HG02943 (cell line): ENCODE data around the gene ITFG2.
A peak's percentile ranks its signal among the peaks of the same experiment; 100 is the strongest.

Source experiments
- ATAC-seq: cut with Tn5 transposase; IDR thresholded peaks from one replicate; pipeline ENCODE4 v1.9.1; 2021; ENCODE audit warnings: mild to moderate bottlenecking, low read depth, moderate library complexity; ENCODE audit not compliant: unreplicated experiment

ITFG2 gene

GRCh38 chr12:2794736-2795289 lies 17.7 kb upstream of the ITFG2 start, which contains the start of gene FKBP4:
Gene FKBP4, plus strand, starts transcription at chr12:2794970. Its CDS starts 170 bp downstream, at chr12:2795140.
- peak; percentile 67 for ATAC-seq

- ATAC-seq, result peak; percentile 60
Observed at GRCh38 chr12:2795291-2796186, 16.9 kb upstream of the ITFG2 start.

DNA sequence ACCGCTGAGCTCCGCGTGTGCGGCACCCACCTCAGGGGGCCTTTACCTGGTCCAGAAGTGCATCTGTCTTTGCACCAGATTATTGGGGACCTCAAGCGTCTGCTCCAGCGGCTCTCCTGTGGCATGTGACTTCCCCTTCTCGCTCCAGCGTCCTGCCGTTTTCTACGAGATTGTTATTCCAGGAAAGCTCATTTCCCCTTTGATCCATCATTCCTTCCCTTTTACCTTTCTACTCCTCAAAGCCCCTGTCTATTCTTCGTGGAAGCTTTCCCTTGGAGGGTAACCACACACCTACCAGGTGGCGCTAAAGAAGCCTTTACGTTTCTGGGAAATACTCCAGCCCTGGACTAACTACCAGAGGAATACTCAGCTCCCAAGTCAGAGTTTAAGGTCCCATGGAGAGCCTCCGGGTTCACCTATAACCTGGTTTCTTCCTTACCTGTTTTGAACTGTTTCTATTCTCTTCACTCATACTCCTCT lies 16.2 kb upstream of the ITFG2 start:
- ATAC-seq, result no peak

DNA sequence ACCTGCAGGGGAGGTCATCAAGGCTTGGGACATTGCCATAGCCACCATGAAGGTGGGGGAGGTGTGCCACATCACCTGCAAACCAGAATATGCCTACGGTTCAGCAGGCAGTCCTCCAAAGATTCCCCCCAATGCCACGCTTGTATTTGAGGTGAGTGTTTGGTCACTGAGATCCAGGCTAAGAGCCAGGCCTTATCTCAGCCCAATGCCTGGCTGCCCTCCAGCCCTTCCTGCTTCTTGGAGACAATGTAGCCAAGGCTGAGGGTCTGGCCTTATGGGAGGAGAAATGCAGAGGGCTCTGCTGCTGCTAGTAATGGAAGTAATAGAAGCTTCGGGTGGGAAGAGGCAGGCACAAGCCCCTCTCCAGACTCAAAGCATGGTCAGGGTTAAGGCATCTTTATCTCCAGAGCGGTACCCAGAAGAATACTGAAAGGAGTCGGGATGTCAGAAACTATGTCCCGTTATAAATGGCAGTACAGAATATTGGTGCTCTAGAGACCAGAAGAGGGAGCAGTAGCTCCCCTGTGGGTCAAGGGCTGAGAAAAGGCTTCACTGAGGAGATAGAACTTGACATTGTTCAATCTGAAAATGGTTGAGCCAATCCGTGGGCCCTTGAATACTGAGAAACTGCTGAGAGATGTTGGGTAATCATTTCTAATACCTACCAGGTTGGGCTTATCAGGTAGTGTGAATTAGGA lies 14.6 kb upstream of the ITFG2 start:
- no peak for ATAC-seq

DNA sequence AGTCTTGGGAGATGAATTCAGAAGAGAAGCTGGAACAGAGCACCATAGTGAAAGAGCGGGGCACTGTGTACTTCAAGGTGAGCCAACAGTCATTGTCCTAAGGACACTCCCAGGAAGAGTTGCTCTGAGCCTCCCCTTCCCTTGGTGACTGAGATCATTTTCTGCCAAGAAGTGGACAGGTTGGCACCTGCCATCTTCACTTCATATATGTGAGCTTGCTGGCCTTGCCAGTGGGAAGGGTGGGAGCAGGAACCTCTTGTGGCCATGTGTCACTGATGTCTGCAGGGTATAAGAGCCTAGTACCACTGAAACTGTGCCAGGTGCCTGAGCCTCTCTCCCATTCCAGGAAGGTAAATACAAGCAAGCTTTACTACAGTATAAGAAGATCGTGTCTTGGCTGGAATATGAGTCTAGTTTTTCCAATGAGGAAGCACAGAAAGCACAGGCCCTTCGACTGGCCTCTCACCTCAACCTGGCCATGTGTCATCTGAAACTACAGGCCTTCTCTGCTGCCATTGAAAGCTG lies 12.4 kb upstream of the ITFG2 start:
- no peak for ATAC-seq

GRCh38 chr12:2801044-2801783 lies 11.3 kb upstream of the ITFG2 start:
- no peak for ATAC-seq

GRCh38 chr12:2803635-2804392 lies 8.7 kb upstream of the ITFG2 start:
- ATAC-seq, result no peak

- ATAC-seq, result no peak
Observed at GRCh38 chr12:2804393-2805142, 7.9 kb upstream of the ITFG2 start.

- ATAC-seq, result no peak
Observed at GRCh38 chr12:2805143-2805520, 7.3 kb upstream of the ITFG2 start.

DNA sequence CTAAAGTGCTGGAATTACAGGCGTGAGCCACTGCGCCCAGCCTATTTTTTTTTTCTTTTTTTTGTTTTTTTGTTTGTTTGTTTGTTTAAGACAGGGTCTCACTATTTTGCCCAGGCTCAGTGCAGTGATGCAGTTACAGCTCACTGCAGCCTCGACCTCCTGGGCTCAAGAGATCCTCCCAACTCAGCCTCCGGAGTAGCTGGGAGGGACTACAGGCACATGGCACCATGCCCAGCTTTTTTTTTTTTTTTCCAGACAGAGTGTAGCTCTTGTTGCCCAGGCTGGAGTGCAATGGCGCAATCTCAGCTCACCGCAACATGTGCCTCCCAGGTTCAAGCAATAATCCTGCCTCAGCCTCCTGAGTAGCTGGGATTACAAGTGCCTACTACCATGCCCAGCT lies 5.8 kb upstream of the ITFG2 start:
- no peak for ATAC-seq

DNA sequence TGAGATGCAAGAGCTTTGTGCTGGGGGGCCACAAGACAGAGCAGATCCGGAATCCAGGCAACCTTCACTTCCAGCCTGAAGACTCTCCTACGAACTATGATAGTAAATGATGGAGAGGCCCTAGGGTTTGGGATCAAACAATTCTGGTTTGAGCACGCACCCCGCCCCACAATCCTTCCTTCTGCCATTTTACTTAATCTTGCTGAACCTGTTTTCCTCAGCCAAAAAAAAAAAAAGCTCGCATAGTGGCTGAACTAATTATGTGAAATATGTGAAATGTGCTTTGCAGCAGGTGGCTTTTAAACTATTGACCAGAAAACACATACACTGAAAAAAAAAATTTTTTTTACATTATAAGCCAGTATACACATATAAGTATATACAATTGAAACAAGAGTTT lies 667 bp upstream of the ITFG2 start:
- ATAC-seq, result no peak

DNA sequence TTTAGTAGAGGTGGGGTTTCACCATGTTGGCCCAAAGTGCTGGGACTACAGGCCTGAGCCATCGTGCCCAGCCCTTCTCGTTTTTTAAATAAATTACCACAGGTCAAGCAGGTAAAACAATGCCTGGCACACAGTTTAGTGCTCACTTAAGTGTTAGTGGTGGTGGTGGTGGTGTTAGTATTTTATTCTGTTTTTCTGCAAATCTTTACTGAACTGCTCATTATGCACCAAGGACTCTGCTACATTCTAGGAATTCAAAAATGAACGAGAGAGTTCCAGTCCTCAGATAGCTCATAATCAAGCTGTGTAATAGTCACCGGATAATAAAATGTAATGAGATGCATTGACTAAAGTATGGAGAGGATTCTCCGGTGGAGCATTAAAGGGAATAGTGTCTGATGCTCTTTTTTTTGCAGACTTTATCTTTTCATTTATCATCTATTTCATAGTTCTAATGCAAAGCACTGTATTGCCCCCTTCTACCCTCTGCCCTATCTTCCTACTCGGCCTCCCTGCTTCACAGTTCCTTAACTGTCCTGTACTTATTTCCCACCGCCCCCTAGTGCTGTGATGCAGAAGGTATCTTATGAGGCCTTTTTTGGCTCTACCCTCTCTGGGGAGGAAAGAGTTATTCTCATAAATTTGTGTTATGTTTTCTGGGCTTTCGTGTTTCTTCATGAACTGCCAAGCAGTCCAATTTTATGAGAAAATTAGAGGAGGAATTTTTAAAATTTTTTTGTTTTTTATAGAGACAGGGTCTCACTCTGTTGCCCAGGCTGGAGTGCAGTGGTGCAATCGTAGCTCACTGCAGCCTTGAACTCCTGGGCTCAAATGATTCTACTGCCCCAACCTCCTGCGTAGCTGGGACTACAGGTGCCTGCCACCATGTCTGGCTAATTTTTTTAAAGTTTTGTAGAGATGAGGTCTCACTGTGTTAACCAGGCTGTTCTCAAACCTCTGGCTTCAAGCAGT lies 1.0 kb downstream of the ITFG2 start:
- no peak for ATAC-seq

- ATAC-seq, result no peak
Observed at GRCh38 chr12:2819810-2820209, 7.3 kb downstream of the ITFG2 start.

- ATAC-seq, result no peak
Observed at GRCh38 chr12:2820432-2820831, 8.0 kb downstream of the ITFG2 start.

DNA sequence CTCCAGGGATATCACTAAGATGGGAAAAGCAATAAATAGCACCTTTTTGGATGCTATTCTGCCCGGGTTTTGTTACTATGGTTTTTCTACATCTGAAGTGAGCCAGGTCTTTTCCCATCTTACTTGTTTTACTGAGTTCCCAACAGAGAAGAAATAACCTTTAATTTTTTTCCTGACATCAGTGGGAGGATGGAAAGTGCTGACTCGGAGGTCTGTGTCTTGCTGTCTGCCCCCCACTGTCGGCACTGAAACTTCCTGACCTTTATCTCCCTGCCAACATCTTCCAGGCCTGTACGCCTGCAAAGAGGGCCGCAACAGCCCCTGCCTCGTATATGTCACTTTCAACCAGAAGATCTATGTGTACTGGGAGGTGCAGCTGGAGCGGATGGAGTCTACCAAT lies 11.0 kb downstream of the ITFG2 start:
- ATAC-seq, result no peak

DNA sequence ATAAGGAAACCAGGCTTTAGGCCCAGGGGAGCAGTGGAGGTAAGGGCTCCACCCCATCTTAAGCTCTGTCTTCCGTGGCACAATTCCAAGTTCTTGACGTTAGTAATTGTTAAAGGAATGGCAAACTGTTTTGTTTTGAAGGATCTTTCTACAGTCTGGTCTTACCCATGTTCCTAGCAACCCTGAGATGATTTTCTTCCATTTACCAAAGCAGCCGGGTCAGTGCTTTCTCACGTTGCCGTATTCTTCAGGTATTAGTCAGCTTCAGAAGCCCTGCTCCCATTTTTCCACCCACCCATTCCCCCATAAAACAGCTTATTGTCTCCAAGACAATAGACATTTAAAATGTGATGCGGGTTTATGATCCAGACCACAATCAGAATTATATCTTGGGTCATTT lies 12.1 kb downstream of the ITFG2 start:
- no peak for ATAC-seq

- ATAC-seq, result no peak
Observed at GRCh38 chr12:2825132-2825531, 12.7 kb downstream of the ITFG2 start.

DNA sequence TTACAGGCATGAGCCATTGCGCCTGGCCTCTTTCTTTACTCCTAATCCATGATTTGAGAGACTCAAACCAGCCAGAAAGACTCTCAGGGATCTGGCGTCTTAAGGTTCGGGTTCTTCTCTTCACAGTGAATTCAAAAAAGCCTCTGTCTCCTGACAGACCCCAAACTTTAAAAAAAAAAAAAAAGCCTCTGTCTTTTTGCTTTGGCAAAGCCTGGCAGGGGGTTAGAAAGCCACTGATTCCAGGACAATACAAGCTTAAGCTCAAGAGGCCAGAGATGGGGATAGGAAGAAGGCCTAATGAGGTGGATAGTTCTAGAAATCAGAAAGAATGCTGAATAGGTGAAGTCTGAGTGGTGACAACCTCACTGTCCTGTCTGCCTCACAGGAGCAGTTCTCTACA lies 13.6 kb downstream of the ITFG2 start:
- ATAC-seq, result no peak
